ELR (cell line): ENCODE measurements around the gene PHF2.

Source experiments
- DNase-seq: peaks from one replicate; pipeline ENCODE4 v3.0.0-alpha.2; 2015; ENCODE audit warnings: low read depth

PHF2 gene

DNA sequence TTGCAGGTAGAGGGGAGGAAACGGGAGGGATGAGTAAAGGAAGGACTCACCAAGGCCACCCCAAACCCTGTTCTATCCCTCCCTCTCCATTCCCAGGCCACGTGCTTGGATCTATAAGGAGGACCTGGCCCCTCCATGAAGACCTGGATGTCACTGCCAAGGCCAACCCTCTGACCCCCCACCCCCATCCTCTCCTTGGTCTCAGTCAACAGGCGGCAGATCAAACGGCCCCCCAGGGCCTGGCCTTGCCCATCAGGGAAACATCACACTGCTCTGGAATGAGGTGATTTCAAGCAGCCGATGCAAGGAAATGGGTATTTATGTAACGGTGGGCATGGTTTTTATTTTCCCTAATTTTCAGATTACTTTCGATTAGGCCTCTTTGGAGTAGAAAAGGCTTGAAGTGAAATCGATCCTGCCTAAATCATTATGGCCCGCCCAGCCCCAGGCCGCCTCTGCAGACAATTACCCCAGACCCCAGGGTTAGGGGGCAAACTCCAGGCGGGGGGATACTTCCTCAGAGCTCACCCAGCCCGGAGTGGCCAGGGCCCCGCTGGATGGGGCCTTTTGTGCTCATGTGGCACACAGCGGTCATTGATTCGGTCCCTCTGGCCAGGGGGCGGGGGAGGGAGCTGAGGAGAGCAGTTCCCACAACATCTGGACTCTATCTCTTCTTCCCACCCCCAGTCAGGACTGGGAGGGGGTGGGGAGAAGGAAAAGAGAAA is 125.3 kb downstream of the PHF2 start:
- DNase-seq = no peak

DNA sequence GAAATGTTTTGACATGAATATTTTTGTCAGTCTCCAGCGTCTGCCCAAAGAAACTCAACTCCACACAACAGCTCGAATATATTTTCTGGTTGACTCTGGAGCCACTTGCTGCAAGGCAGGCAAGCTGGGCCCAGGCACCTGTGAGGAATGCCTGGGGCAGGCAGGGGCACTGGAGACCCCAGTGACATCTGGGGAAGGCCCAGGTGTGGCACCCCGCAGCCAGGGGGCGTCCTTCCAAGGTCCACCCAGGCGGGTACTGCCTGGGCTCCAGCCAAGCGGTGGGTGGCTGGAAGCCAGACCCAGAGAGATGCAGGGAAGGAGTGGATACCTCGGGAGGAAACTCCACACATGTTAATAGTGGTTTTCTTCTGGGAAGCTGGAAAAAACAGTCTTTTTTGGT is 125.9 kb downstream of the PHF2 start:
- DNase-seq = no peak

DNA sequence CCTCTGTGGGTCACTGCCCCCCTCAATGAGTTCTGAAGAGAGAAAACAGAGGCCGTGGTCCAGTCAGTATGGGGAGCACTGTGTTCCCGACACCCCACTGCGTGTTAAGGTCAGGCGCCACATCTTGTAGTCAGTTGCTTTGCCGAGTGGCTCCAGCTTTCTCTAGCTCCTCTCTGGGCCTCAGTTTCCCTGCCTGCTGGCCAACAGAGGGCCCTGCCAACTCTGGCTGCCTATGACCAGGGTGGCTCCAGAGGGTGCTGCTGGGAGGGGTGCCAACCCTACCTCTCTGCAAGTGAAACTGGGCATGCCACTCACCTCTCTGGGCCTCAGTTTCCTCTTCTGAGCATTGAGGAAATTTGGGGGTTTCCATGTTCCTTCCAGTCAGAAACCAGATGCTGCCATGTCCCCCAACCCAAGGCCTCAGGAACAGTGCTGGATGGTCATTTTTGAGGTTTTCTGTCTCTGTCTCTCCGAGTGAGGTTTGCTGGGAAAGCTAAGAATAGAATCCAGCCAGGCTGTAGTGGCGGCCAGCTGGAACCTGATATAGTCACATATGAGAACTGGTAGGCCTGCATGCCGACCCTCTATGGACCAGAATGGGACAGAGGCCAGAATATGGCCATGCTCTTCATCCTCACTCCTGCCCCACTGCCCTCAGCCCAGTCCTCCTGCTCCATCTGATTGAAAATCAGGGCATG is 132.1 kb downstream of the PHF2 start:
- DNase-seq = no peak

- DNase-seq = no peak
These were observed 132.6 kb downstream of the PHF2 start for GRCh38 chr9:93708987-93709302.

GRCh38 chr9:93709600-93710369 is 133.4 kb downstream of the PHF2 start:
- no peak for DNase-seq

GRCh38 chr9:93710370-93710723 is 134.0 kb downstream of the PHF2 start:
- DNase-seq = no peak

DNA sequence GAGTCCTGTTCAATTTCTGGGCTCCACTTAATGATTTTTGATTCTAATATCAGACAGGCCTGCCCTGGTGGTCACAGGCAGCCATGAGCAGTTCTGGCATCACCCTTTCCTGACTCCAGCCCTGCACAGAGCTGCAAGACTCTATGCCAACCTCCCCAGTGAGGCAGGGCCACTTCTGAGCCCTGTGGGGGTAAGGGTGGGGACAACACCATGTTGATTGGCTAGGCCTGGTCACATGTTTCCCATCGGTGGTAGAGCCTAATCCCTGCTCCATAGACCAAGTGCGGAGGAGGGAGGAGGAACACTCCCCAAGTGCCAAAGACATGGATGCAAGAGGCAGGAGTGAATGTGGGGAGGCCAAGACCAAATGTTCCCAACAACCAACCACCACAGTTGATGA is 134.6 kb downstream of the PHF2 start:
- no peak for DNase-seq

GRCh38 chr9:93712896-93713295 is 136.5 kb downstream of the PHF2 start:
- no peak for DNase-seq

DNA sequence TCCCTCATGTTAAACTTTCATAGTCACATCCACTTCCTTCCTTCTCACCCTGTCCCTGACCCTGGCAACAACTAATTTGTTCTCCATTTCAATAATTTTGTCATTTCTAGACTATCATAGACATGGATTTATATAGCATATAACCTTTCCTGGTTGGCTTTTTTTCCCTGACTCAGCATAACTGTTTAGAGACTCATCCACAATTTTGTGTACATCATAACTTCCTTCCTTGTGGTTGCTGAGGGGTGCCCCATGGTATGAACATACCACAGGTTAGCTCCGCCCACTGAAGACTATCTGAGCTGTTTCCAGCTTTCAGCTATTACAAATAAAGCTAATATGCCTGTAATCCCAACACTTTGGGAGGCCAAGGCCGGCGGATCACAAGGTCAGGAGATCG is 137.3 kb downstream of the PHF2 start:
- peak; percentile 66 for DNase-seq

DNA sequence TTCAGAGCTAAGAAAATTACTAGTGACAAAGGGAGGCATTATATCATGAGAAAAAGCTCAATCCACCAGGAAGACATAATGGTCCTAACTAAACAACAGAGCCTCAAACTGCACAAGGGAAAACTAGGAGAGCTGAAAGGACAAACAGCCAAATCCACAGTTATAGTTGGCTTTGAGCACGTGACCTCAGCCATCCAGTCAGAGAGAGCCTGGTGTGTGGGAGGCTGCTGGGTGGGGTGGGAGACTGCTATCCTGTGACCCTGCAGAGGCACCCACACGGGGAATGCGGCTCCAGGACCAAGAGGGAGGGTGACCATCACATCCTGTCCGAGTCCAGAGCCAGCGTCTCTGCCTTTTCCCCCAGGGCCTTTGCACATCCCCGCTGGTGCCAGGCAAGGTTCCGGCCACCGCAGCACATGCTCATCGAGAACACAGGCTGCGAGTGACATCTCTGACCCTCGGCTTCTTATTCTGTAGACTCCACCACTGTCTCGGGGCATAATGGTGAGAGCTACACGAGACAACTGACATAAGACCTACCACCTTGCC is 145.1 kb downstream of the PHF2 start:
- no peak for DNase-seq

DNA sequence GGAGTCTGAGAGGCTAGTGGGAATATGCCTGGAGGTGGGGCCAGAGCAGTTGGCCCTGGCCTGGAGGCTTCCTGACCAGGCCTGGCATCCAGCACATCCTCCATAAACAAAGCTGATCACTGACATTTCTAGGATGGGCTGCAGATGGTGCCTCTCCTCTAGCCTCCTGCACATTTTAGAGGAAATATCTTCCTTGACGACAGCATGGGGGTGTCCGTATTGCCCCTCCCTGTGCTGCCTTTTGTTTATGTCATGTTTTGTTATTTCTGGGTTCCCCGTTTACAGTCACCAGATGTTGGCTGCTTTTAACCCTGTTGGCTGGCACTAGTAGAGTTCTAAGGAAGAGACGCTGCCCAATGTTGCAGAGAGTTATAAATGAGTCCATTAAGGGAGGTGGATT is 148.5 kb downstream of the PHF2 start:
- DNase-seq = no peak

DNA sequence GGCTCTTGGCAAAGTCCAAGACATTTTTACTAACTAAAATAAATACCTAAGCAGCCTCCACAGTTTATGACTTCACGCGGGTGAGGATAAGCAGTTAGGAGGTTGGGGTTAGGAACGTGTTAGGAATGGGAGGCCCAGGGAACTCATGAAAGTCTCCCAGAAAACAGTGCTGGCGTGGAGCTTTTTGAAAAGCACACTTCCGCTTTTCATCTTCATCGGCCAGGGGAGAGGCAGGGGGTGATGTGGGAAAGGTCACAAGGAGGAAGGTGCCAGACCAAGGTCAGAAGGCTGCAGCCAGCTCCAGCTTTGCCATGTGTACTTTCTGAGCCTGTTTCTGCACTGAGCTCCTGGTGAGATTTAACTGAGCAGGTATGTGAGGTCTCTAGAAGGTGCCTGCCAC is 149.0 kb downstream of the PHF2 start:
- DNase-seq = no peak

- DNase-seq = no peak
These were observed 149.8 kb downstream of the PHF2 start for GRCh38 chr9:93726147-93726546.
